HPDE6-E6E7 (cell line): ENCODE results near the gene ST3GAL3.

Experiments used
- DNase-seq: peaks from one replicate; pipeline ENCODE4 v3.0.0; 2011; ENCODE audit warnings: missing footprints; ENCODE audit errors: extremely low spot score

Gene ST3GAL3

GRCh38 chr1:43877101-43877500 lies 169.8 kb downstream of the ST3GAL3 start:
- no peak for DNase-seq

GRCh38 chr1:43878440-43878839 lies 171.1 kb downstream of the ST3GAL3 start:
- DNase-seq, result no peak

GRCh38 chr1:43878854-43879253 lies 171.5 kb downstream of the ST3GAL3 start:
- DNase-seq, result no peak

- DNase-seq, result peak; percentile 31
Measured at GRCh38 chr1:43879414-43879813, 172.1 kb downstream of the ST3GAL3 start.

GRCh38 chr1:43879996-43880395 lies 172.7 kb downstream of the ST3GAL3 start:
- no peak for DNase-seq

GRCh38 chr1:43880604-43881003 lies 173.3 kb downstream of the ST3GAL3 start:
- DNase-seq, result no peak

- no peak for DNase-seq
Measured at GRCh38 chr1:43881415-43881814, 174.1 kb downstream of the ST3GAL3 start.

- DNase-seq, result no peak
Measured at GRCh38 chr1:43882763-43883162, 175.4 kb downstream of the ST3GAL3 start.

- peak; percentile 31 for DNase-seq
Measured at GRCh38 chr1:43883321-43883720, 176.0 kb downstream of the ST3GAL3 start.

- DNase-seq, result peak; percentile 93
Measured at GRCh38 chr1:43885279-43885801, 178.0 kb downstream of the ST3GAL3 start.

- no peak for DNase-seq
Measured at GRCh38 chr1:43887748-43888147, 180.4 kb downstream of the ST3GAL3 start.

GRCh38 chr1:43890815-43891214 lies 183.5 kb downstream of the ST3GAL3 start:
- no peak for DNase-seq

- DNase-seq, result no peak
Measured at GRCh38 chr1:43893006-43893405, 185.7 kb downstream of the ST3GAL3 start.

GRCh38 chr1:43898981-43899380 lies 191.6 kb downstream of the ST3GAL3 start:
- DNase-seq, result no peak

GRCh38 chr1:43900386-43900785 lies 193.1 kb downstream of the ST3GAL3 start:
- DNase-seq, result no peak

- DNase-seq, result no peak
Measured at GRCh38 chr1:43901196-43901961, 194.0 kb downstream of the ST3GAL3 start.

GRCh38 chr1:43902058-43902831 lies 194.9 kb downstream of the ST3GAL3 start:
- no peak for DNase-seq

GRCh38 chr1:43904660-43905551 lies 197.6 kb downstream of the ST3GAL3 start:
- DNase-seq, result no peak

- DNase-seq, result no peak
Measured at GRCh38 chr1:43908226-43908625, 200.9 kb downstream of the ST3GAL3 start.

GRCh38 chr1:43908858-43909257 lies 201.5 kb downstream of the ST3GAL3 start:
- DNase-seq, result no peak

- DNase-seq, result no peak
Measured at GRCh38 chr1:43910343-43910742, 203.0 kb downstream of the ST3GAL3 start.

- no peak for DNase-seq
Measured at GRCh38 chr1:43912607-43913006, 205.3 kb downstream of the ST3GAL3 start.
